Neural cell (in vitro differentiated cells): Measurements from ENCODE around the gene TM9SF4. TPM values are rescaled to one million over a fixed set of nuclear protein-coding genes. Genes with fewer than 3 reads are reported as not detected.

ENCODE experiments used
- H2AFZ ChIP-seq: fragments of 200-600, 300-800 bp; sonication (generic), shearing (Covaris generic); 2 replicates; pipeline ENCODE4 v1.6.0; 2014; ENCODE audit warnings: low read depth, mild to moderate bottlenecking, antibody characterized with exemption, low read length, moderate library complexity
- H3F3A ChIP-seq: fragments of 200-600 bp; shearing (Covaris generic); 2 replicates; pipeline ENCODE4 v1.6.1; 2016; ENCODE audit warnings: mild to moderate bottlenecking, moderate library complexity, mixed read lengths, antibody characterized with exemption, low read length; ENCODE audit not compliant: insufficient read depth, poor library complexity, severe bottlenecking
- H3K27ac ChIP-seq: fragments of 200-600, 300-800 bp; sonication (generic), shearing (Covaris generic); 2 replicates; pipeline ENCODE4 v1.5.1; 2014; ENCODE audit warnings: mild to moderate bottlenecking, low read length, moderate library complexity
- H3K27me3 ChIP-seq: fragments of 300-800, 200-600 bp; sonication (generic), shearing (Covaris generic); 2 replicates; pipeline ENCODE4 v1.6.0; 2014; ENCODE audit warnings: mild to moderate bottlenecking, low read depth, low read length, moderate library complexity; ENCODE audit not compliant: insufficient read depth
- H3K36me3 ChIP-seq: fragments of 300-800, 200-600 bp; sonication (generic), shearing (Covaris generic); 2 replicates; pipeline ENCODE4 v1.5.1; 2014; ENCODE audit warnings: mild to moderate bottlenecking, antibody characterized with exemption, low read length, moderate library complexity; ENCODE audit not compliant: insufficient read depth
- H3K4me2 ChIP-seq: fragments of 300-800, 200-600 bp; sonication (generic), shearing (Covaris generic); 2 replicates; pipeline ENCODE4 v1.6.0; 2014; ENCODE audit warnings: mild to moderate bottlenecking, low read length
- H3K4me3 ChIP-seq: fragments of 300-800, 200-600 bp; sonication (generic), shearing (Covaris generic); 2 replicates; pipeline ENCODE4 v1.5.1; 2014; ENCODE audit warnings: mild to moderate bottlenecking, low read length, moderate library complexity
- H3K79me2 ChIP-seq: fragments of 200-600 bp; shearing (Covaris generic); replicated peaks from 2 replicates; pipeline ENCODE4 v1.6.0; 2014; ENCODE audit warnings: mild to moderate bottlenecking, low read length, moderate library complexity; ENCODE audit not compliant: insufficient read depth
- H3K9ac ChIP-seq: fragments of 300-800, 200-600 bp; sonication (generic), shearing (Covaris generic); 2 replicates; pipeline ENCODE4 v1.6.1; 2016; ENCODE audit warnings: mild to moderate bottlenecking, low read length, mixed read lengths
- H3K9me2 ChIP-seq: fragments of 200-600 bp; shearing (Covaris generic); 2 replicates; pipeline ENCODE4 v1.6.1; 2016; ENCODE audit warnings: mild to moderate bottlenecking, low read length, mixed read lengths; ENCODE audit not compliant: insufficient read depth
- H3K9me3 ChIP-seq: fragments of 200-600, 300-800 bp; sonication (generic), shearing (Covaris generic); 2 replicates; pipeline ENCODE4 v1.6.1; 2016; ENCODE audit warnings: mild to moderate bottlenecking, mixed run types, low read length, moderate library complexity, mixed read lengths
- H4K20me1 ChIP-seq: fragments of 200-600 bp; shearing (Covaris generic); 2 replicates; pipeline ENCODE4 v1.6.1; 2016; ENCODE audit warnings: mild to moderate bottlenecking, mixed run types; ENCODE audit not compliant: insufficient read depth
- CTCF ChIP-seq: fragments of 450-650 bp; IDR thresholded peaks from 2 replicates; pipeline ENCODE4 v1.5.1; 2014; ENCODE audit warnings: antibody characterized with exemption, mild to moderate bottlenecking, moderate library complexity; ENCODE audit not compliant: poor library complexity, severe bottlenecking
- EP300 ChIP-seq: fragments of 450-650 bp; conservative IDR thresholded peaks from 2 replicates; pipeline ENCODE4 v1.6.1; 2014; ENCODE audit warnings: antibody characterized with exemption, mild to moderate bottlenecking, moderate library complexity; ENCODE audit not compliant: poor library complexity, severe bottlenecking
- EZH2 ChIP-seq: fragments of 200-600, 300-800 bp; shearing (Covaris generic), sonication (generic); IDR thresholded peaks from 2 replicates; pipeline ENCODE4 v1.6.1; 2014; ENCODE audit warnings: antibody characterized with exemption, low read length, borderline replicate concordance, mild to moderate bottlenecking; ENCODE audit not compliant: insufficient read depth, poor library complexity, severe bottlenecking
- MXI1 ChIP-seq: fragments of 450-650 bp; conservative IDR thresholded peaks from 2 replicates; pipeline ENCODE4 v1.6.1; 2014; ENCODE audit warnings: antibody characterized with exemption, mild to moderate bottlenecking; ENCODE audit not compliant: poor library complexity, severe bottlenecking
- POLR2AphosphoS5 ChIP-seq: IDR thresholded peaks from 2 replicates; pipeline ENCODE4 v1.6.1; 2012
- RAD21 ChIP-seq: fragments of 450-650 bp; conservative IDR thresholded peaks from 2 replicates; pipeline ENCODE4 v1.6.1; 2014; ENCODE audit warnings: antibody characterized with exemption, mild to moderate bottlenecking, moderate library complexity
- REST ChIP-seq: IDR thresholded peaks from 2 replicates; pipeline ENCODE4 v1.6.1; 2012; ENCODE audit warnings: borderline replicate concordance
- SMC3 ChIP-seq: fragments of 450-650 bp; conservative IDR thresholded peaks from 2 replicates; pipeline ENCODE4 v1.6.1; 2014; ENCODE audit warnings: antibody characterized with exemption, mild to moderate bottlenecking, moderate library complexity; ENCODE audit not compliant: poor library complexity
- TAF1 ChIP-seq: IDR thresholded peaks from 2 replicates; pipeline ENCODE4 v1.6.1; 2012; ENCODE audit warnings: low read depth
- polyA plus RNA-seq: library from polyadenylated mRNA; depleted of rRNA; stranded (reverse); fragments of >200 nt; gene quantifications from 2 replicates; pipeline ENCODE4 v1.2.3, GENCODE V29; 2014

The TM9SF4 gene
- polyA plus RNA-seq, 1 donor from 2014 or later: 18.3 TPM

GRCh38 chr20:32087070-32087469 lies 22.4 kb upstream of the TM9SF4 start:
- Histone ChIP-seq H3K27me3 (no peaks in the 10 kb centered on the region), H3K4me2 (no peak overlapping the region), H3K27ac (no peak overlapping the region), H3K36me3 (no peaks in the 10 kb centered on the region), H4K20me1 (no peaks in the 10 kb centered on the region), H3K9ac (no peak overlapping the region), H3F3A (no peaks in the 10 kb centered on the region), H3K9me3 (no peaks in the 10 kb centered on the region), H2AFZ (no peak overlapping the region), H3K79me2 (no peaks in the 10 kb centered on the region), H3K9me2 (no peaks in the 10 kb centered on the region), H3K4me3 (no peak overlapping the region)
- no peak for TF ChIP-seq MXI1
- TF ChIP-seq TAF1: no peak
- no peak for TF ChIP-seq SMC3
- TF ChIP-seq POLR2AphosphoS5: no peak
- TF ChIP-seq REST: no peak
- TF ChIP-seq EZH2: no peak
- TF ChIP-seq EP300: no peak

GRCh38 chr20:32088759-32089158 lies 20.8 kb upstream of the TM9SF4 start:
- H3K9ac ChIP-seq: no peak overlapping the region
- no peaks in the 10 kb centered on the region for H3K36me3 ChIP-seq
- H3K4me2 ChIP-seq: no peak overlapping the region
- H3K27me3 ChIP-seq: no peaks in the 10 kb centered on the region
- no peak overlapping the region for H3K27ac ChIP-seq
- TF ChIP-seq RAD21: no peak
- no peak for TF ChIP-seq EP300
- TF ChIP-seq POLR2AphosphoS5: no peak
- TF ChIP-seq CTCF: no peak
- no peak for TF ChIP-seq TAF1
- no peak for TF ChIP-seq REST
- TF ChIP-seq EZH2: no peak
- no peak for TF ChIP-seq MXI1
- no peak for TF ChIP-seq SMC3
- no peaks in the 10 kb centered on the region for H4K20me1 ChIP-seq
- H2AFZ ChIP-seq: no peak overlapping the region
- no peaks in the 10 kb centered on the region for H3K79me2 ChIP-seq
- H3K4me3 ChIP-seq: no peak overlapping the region
- H3K9me3 ChIP-seq: no peaks in the 10 kb centered on the region
- no peaks in the 10 kb centered on the region for H3K9me2 ChIP-seq
- no peaks in the 10 kb centered on the region for H3F3A ChIP-seq
